ENCODE data around the gene ARG2.

- TF ChIP-seq JUND (IDR thresholded peaks at IDR 0.05) (no peak), YY1 (IDR thresholded peaks at IDR 0.05; ENCODE audit: extremely low read depth, insufficient replicate concordance, low read depth, low read length) (no peak), ELF1 (IDR thresholded peaks at IDR 0.05; ENCODE audit: borderline replicate concordance, low read depth) (no peak), CTCF (IDR thresholded peaks at IDR 0.05 in 2 of 3, conservative IDR thresholded peaks at IDR 0.05 in 1 of 3; ENCODE audit: borderline replicate concordance in 1 of 3, insufficient read depth in 1 of 3, low read depth in 2 of 3, low read length in 2 of 3) (no peak), REST (IDR thresholded peaks at IDR 0.05; ENCODE audit: low read depth) (no peak), EZH2 (IDR thresholded peaks at IDR 0.05) (no peak), ZBTB33 (IDR thresholded peaks at IDR 0.05; ENCODE audit: extremely low read depth, insufficient replicate concordance, low read length) (no peak), MAX (IDR thresholded peaks at IDR 0.05) (no peak), POLR2A (IDR thresholded peaks at IDR 0.05; ENCODE audit: borderline replicate concordance, extremely low read depth, insufficient read depth, insufficient read length) (no peak), TCF7L2 (IDR thresholded peaks at IDR 0.05; ENCODE audit: borderline replicate concordance, extremely low read depth, insufficient read depth, insufficient read length) (no peak), EZH2phosphoT487 (IDR thresholded peaks at IDR 0.05; ENCODE audit: borderline replicate concordance) (no peak), RAD21 (IDR thresholded peaks at IDR 0.05; ENCODE audit: low read depth) (no peak), ZFX (IDR thresholded peaks at IDR 0.05) (no peak)
Measured at GRCh38 chr14:67653651-67654280, 34.0 kb downstream of the ARG2 start.
